Stimulated activated CD8-positive, alpha-beta memory T cell treated with anti-CD3 and anti-CD28 coated beads, Interleukin-2, amount 100 ng/mL, for 1 hour (primary cell): ENCODE measurements around the gene CD69.

ENCODE experiments used
- DNase-seq, 2 donors: peaks; one replicate each; pipeline ENCODE4 v3.0.0-alpha.2; 2020; ENCODE audit warnings: low read depth in 2 of 2

Gene CD69

GRCh38 chr12:9760699-9761418, at the start of gene CD69:
CD69 (minus strand) TSS chr12:9760901; CDS start chr12:9760820, 81 bp downstream.
- peak; percentile 59 to 61 for DNase-seq

- no peak for DNase-seq
These were observed 49.2 kb upstream of the CD69 start for GRCh38 chr12:9809866-9810265.

GRCh38 chr12:9809338-9809737, 48.6 kb upstream of the CD69 start:
- no peak for DNase-seq

DNA sequence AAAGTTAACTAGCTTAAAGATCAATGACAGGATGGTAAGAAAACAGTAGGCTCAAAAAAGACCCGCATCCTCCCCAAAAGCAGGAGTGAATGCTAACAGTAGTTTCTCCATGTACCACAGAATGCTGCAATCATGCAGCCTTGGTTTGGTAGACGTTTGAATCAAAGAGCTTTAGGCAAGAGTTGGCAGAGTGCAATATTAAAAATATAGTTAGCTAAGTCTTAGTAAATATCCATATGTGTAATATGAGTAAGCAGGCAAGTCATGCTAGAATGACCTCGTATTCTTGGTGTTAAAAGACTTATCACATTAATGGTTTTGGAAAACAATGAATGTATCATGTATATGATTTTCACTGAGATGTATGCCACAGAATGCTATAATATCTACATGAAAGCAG, 47.8 kb upstream of the CD69 start:
- no peak for DNase-seq

GRCh38 chr12:9806714-9807113, 46.0 kb upstream of the CD69 start:
- DNase-seq = no peak

- no peak for DNase-seq
These were observed 45.2 kb upstream of the CD69 start for GRCh38 chr12:9805883-9806282.

DNA sequence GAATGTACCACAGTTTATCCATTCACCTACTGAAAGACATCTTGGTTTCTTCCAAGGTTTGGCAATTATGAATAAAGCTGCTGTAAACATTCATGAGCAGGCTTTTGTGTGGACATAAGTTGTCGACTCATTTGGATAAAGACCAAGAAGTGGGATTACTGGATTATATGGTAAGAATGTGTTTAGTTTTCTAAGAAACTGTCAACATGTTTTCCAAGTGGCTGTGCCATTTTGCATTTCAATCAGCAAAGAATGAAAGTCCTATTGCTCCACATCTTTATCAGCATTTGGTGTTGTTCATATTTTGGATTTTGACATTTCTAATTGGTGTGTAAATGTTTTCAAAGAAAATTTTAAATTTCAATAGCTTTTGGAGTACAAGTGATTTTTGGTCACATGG, 39.3 kb upstream of the CD69 start:
- DNase-seq = no peak

DNA sequence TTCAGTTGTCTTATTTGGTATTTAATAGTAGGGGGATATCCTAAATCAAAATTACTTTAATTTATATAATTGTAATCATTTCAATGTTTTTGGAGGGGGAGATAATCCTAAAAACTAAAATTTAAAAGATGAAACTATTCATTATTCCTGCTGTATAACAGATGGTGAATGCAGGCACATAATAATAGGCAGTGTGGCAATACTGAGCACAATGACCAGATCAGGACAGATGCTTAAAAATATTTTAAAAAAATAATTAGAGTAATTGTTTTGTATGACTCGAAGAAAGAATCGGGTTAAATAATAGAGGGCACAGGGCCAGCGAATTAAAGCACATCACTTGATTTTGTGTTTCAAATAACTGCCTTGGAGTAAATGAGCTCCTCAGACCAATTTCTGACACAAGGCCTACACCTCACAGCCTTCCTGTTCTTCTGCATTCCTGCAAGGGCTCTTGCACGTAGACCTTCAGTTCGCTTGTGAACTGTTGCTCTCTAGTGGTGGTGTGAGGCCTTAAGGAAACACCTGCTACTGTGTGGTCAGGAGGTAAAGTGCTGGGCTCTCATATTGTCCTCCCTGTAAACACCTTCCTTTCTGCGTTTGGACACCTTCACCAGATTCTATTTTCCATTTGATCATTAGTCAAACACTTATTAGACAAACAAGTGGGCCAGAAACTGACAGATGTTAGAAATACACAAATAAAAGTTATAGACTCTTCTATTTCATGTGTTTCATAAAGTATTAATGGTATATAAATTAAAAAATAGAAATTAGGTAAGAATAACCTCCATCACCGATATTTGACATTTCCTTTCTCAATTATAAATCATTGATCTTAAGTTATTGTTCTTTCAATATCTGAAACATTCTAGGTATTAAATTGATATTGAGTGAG, 37.3 kb upstream of the CD69 start:
- peak; percentile 33 to 36 for DNase-seq

GRCh38 chr12:9796971-9797370, 36.3 kb upstream of the CD69 start:
- DNase-seq = no peak

- no peak for DNase-seq
These were observed 35.6 kb upstream of the CD69 start for GRCh38 chr12:9796346-9796745.

DNA sequence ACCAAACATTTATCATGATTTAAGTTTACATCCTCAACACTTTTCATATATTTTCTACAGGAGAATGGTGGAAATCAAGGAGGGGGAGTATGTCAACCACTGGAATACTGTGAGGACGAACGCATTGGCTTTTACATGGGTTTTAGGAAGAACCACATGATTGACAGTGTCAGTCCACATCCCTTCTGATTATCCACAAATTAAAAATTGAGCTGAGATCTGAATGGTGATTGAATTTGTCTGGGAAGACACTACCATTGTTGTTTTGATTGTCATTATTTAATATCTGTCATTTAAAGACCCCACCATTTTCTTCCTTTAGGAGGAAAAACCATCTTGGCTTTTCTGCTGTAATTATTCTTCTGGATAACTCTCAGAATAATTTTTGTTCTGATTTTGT, 35.2 kb upstream of the CD69 start:
- DNase-seq = no peak

DNA sequence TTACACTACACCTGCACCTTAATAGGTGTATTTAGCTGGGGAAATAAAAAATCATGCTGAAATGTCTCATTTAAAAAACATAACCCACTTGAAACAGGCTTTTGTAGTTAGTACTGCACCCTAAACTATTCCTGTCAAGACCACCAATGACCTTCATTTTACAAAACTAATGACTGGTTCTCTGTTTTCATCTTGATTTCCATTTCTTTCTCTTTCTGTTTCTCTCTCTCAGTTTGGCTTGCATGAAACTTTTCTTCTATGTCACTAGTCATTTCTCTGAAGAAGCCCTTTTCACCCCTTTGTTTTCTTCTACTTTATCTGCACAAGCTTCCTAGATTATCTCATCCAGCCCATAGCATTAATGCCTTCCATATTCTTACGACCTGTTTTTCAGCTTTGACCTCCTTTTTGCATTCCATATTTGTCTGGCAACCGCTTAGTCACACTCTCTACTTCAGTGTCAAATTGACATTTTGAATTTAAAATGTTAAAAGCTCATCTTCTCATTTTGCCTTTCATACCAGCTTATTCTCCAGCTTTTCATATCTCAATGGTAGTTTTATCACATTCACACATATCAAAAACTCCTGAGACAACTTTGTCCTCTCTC, 33.9 kb upstream of the CD69 start:
- DNase-seq = no peak

DNA sequence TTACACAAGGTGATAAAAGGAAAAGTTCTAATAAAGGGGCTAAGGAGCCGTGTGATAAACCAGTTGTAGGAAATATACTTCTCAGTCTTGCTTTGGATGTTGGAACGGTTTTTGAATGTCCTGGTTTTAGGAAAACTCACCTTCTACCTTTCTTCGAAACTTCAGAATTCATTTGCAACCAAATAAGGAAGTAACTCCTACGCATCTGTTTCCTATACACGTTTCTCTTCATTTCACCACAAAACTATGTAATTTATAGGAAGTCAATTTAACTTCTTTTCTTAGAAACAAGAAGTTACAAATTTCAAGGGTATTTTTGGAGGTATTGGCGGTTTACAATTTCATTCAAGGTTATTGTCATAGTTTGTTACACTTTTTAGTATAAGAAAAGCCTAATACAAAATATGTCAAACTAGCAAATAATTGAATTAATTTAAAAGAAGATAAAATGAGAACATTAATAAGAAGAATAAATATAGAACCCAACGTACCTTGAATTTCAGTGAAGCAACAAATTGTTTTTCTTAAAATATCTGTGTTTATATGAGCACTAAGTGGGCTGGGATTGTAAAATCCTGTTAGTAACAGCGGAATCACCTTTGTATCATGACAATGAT, 33.2 kb upstream of the CD69 start:
- DNase-seq = no peak

GRCh38 chr12:9792961-9793617, 32.4 kb upstream of the CD69 start:
- DNase-seq = no peak

DNA sequence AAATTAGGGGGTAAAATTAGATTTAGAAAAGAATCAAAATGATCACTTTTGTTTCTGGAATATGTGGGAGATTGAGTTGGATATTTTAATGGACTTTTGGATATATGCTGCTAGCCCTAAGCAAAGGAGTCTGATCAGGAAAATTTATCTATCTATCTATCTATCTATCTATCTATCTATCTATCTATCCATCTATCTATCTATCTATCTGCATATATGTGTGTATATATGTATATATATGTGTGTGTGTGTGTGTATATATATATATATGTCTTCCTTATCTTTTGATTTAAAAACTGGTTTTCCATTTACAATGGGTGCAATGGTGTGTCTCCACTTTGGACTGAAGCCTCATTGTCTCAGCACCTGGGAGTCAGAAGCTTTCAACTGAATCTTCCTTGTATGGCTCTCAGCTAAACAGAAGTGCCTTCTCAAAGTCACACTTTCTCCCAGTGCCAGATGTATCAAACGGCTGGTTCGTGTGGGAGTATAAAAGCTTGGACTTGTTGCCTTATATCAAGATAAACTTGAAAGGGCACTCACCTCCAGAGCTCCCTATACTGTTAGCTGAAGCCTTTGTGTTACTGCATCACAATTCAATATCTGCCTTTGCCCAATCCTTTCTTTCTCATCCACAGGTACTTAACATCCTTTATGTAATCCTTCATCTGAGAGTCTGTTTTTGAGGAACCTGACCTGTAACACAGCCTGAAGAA, 31.6 kb upstream of the CD69 start:
- no peak for DNase-seq

GRCh38 chr12:9786726-9787717, 26.3 kb upstream of the CD69 start:
- DNase-seq = no peak

DNA sequence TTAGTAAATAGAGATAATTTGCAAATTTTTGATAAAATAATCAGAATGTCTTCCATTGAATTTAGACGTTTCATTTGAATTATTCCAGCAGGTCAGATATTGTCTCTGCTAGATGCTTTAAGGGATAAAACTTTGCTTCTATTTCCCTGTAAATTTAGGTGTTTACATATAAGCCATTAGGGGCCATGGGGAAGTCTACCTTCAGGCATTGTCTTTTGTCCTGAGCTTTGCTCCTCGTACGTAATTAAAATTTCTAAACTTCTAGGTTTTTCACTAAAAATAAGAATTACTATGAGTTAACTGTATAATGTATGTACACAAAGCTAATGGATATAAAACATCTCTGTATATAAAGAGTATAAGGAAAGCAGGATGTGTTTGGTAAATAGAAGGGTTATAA, 24.1 kb upstream of the CD69 start:
- no peak for DNase-seq

- no peak for DNase-seq
These were observed 23.6 kb upstream of the CD69 start for GRCh38 chr12:9784326-9784725.

DNA sequence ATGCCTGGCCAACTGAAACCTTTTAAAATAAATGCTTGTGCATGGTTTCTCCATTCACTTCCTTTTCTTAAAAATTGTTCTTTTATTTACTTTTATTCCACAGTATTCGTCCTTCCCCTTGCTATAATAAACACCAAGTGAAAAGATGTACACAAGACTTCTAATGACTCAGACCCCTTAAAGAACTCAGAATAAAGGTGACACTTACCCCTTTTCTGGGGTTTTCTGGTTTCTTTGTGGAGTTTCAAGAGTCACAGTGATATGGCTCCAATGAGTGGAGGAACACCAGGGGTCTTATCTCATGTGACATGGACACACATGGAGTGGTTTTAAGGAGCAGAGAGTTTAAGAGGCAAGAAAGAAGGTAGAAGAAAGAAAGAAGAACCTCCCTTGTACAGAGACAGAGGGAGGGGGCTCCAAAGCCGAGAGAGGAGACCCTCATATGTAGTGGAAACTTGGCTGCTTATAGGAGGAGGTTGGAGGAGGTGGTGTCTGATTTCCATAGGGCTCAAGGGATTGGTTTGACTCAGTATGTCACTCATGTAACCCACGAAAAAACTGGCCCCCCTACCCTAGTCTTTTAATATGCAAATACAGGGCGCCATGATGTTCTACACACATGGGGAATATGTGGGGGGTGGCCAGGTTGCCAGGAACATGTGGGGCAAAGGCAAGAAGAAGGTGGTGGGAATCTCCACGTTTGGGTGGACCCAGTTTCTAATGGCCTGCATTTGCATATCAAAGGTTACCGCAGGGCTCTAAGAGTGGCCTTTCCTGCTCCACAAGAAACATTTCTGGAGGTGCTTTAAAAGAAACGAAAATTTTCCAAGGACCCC, 22.1 kb upstream of the CD69 start:
- DNase-seq = no peak
